H1 (cell line): ENCODE measurements around the gene GRXCR1. TPM values are rescaled to one million over a fixed set of nuclear protein-coding genes. Genes with fewer than 3 reads are reported as not detected.

Source experiments
- CTCF ChIA-PET: fragments of 300-600 bp; sonication (Branson Sonifier 250); formaldehyde crosslinking; loops from one replicate; lab custom pipeline; 2021; ENCODE audit not compliant: partially characterized antibody; lab: Charles Lee
- POLR2A ChIA-PET: fragments of 300-600 bp; sonication (Branson Sonifier 250); formaldehyde crosslinking; loops from one replicate; lab custom pipeline; 2021; ENCODE audit warnings: inconsistent platforms; ENCODE audit not compliant: partially characterized antibody; lab: Charles Lee
- DNase-seq, 2 experiments: peaks; one replicate each; pipeline versions ENCODE4 v3.0.0 to v3.0.0-alpha.2; 2010 to 2022; ENCODE audit warnings: low spot score in 2 of 2, low read depth in 1 of 2, mixed read lengths in 1 of 2
- FAIRE-seq: peaks from 2 replicates; lab custom pipeline; 2011; peaks lifted over from hg19 to GRCh38; lab: Jason Lieb, UNC
- H2AFZ ChIP-seq: 2 replicates; pipeline ENCODE4 v1.8.1; 2012; ENCODE audit warnings: low read length, inconsistent platforms
- H2AK5ac ChIP-seq: 2 replicates; pipeline ENCODE4 v1.6.1; 2013; ENCODE audit warnings: low read depth, low read length
- H2BK120ac ChIP-seq: replicated peaks from 2 replicates; pipeline ENCODE3; 2013; ENCODE audit warnings: low read depth, low read length, inconsistent platforms
- H2BK12ac ChIP-seq: 2 replicates; pipeline ENCODE4 v1.6.1; 2013; ENCODE audit warnings: low read depth, low read length
- H2BK15ac ChIP-seq: 2 replicates; pipeline ENCODE4 v1.6.1; 2013; ENCODE audit warnings: low read length
- H2BK20ac ChIP-seq: 2 replicates; pipeline ENCODE4 v1.6.1; 2013; ENCODE audit warnings: low read length
- H2BK5ac ChIP-seq: 2 replicates; pipeline ENCODE4 v1.6.1; 2013; ENCODE audit warnings: low read depth, low read length
- H3K14ac ChIP-seq: 2 replicates; pipeline ENCODE4 v1.6.1; 2013; ENCODE audit warnings: inconsistent platforms; ENCODE audit not compliant: insufficient read length
- H3K18ac ChIP-seq: 2 replicates; pipeline ENCODE4 v1.6.1; 2013; ENCODE audit warnings: low read length; ENCODE audit errors: extremely low read depth
- H3K23ac ChIP-seq: 2 replicates; pipeline ENCODE4 v1.6.1; 2013; ENCODE audit warnings: inconsistent platforms; ENCODE audit not compliant: insufficient read length
- H3K23me2 ChIP-seq: 2 replicates; pipeline ENCODE4 v1.6.1; 2013; ENCODE audit warnings: low read depth, low read length
- H3K27ac ChIP-seq: 2 replicates; pipeline ENCODE4 v1.6.1; 2011; ENCODE audit warnings: low read depth, low read length, inconsistent platforms
- H3K27me3 ChIP-seq, 4 experiments: replicated peaks in 1 of 4; 1 replicate in 1 of 4; 2 replicates in 3 of 4; pipeline versions ENCODE4 v1.6.1 to v1.8.1; 2011 to 2013; ENCODE audit warnings: low read length in 3 of 4, mild to moderate bottlenecking in 3 of 4, inconsistent platforms in 2 of 4, mixed read lengths in 2 of 4, moderate library complexity in 1 of 4; ENCODE audit not compliant: control insufficient read depth in 3 of 4, insufficient read depth in 3 of 4; ENCODE audit errors: extremely low read depth in 1 of 4
- H3K36me3 ChIP-seq, 4 experiments: 2 replicates each; pipeline versions ENCODE4 v1.6.1 to v1.8.1; 2011 to 2013; ENCODE audit warnings: mild to moderate bottlenecking in 4 of 4, low read length in 3 of 4, moderate library complexity in 2 of 4, control low read depth in 1 of 4, inconsistent platforms in 1 of 4; ENCODE audit not compliant: insufficient read depth in 4 of 4, control insufficient read depth in 2 of 4
- H3K4ac ChIP-seq: replicated peaks from 2 replicates; pipeline ENCODE3; 2013; ENCODE audit warnings: low read length, low read depth, mixed read lengths, inconsistent platforms; ENCODE audit not compliant: insufficient read length
- H3K4me1 ChIP-seq, 4 experiments: replicated peaks in 1 of 4; 1 replicate in 1 of 4; 2 replicates in 3 of 4; pipeline versions ENCODE4 v1.6.1 to v1.8.1; 2011 to 2013; ENCODE audit warnings: low read length in 3 of 4, inconsistent platforms in 2 of 4, mixed read lengths in 1 of 4; ENCODE audit not compliant: insufficient read depth in 4 of 4, control insufficient read depth in 3 of 4
- H3K4me2 ChIP-seq, 2 experiments: 2 replicates each; pipeline versions ENCODE4 v1.6.1 to v1.8.1; 2011 to 2013; ENCODE audit warnings: low read depth in 2 of 2, low read length in 2 of 2, control low read depth in 1 of 2, inconsistent platforms in 1 of 2, mild to moderate bottlenecking in 1 of 2; ENCODE audit not compliant: insufficient read depth in 1 of 2
- H3K4me3 ChIP-seq, 4 experiments: fragments of 200-600, 300-600 bp in 1 of 4; sonication (generic), shearing (Covaris generic), sonication (Bioruptor Twin) in 1 of 4; 2 replicates each; pipeline versions ENCODE4 v1.5.1 to v1.8.1; 2011 to 2016; ENCODE audit warnings: low read length in 4 of 4, low read depth in 3 of 4, control low read depth in 2 of 4, inconsistent platforms in 2 of 4, mild to moderate bottlenecking in 2 of 4, mixed read lengths in 1 of 4, moderate library complexity in 1 of 4; ENCODE audit not compliant: insufficient read depth in 2 of 4; ENCODE audit errors: extremely low read depth in 1 of 4
- H3K56ac ChIP-seq: replicated peaks from 2 replicates; pipeline ENCODE3; 2013; ENCODE audit warnings: low read depth, mild to moderate bottlenecking, mixed read lengths, low read length, inconsistent platforms; ENCODE audit not compliant: insufficient read length
- H3K79me1 ChIP-seq: 2 replicates; pipeline ENCODE4 v1.6.1; 2013; ENCODE audit warnings: low read depth, low read length, control low read depth
- H3K79me2 ChIP-seq, 2 experiments: 2 replicates each; pipeline versions ENCODE4 v1.6.1 to v1.8.1; 2012 to 2013; ENCODE audit warnings: low read length in 2 of 2, mild to moderate bottlenecking in 2 of 2, inconsistent platforms in 1 of 2; ENCODE audit not compliant: insufficient read depth in 2 of 2, control insufficient read depth in 1 of 2
- H3K9ac ChIP-seq, 4 experiments: replicated peaks in 1 of 4; 1 replicate in 1 of 4; 2 replicates in 3 of 4; pipeline versions ENCODE4 v1.6.1 to v1.8.1; 2011 to 2013; ENCODE audit warnings: low read depth in 3 of 4, low read length in 3 of 4, control low read depth in 2 of 4, mild to moderate bottlenecking in 2 of 4, moderate library complexity in 2 of 4, inconsistent platforms in 1 of 4; ENCODE audit errors: extremely low read depth in 1 of 4
- H3K9me3 ChIP-seq, 2 experiments: 2 replicates each; pipeline versions ENCODE4 v1.6.1 to v1.8.1; 2012 to 2013; ENCODE audit warnings: mild to moderate bottlenecking in 2 of 2, moderate library complexity in 2 of 2, control low read depth in 1 of 2, inconsistent platforms in 1 of 2, low read depth in 1 of 2, low read length in 1 of 2, mixed read lengths in 1 of 2; ENCODE audit not compliant: insufficient read depth in 2 of 2
- H4K20me1 ChIP-seq, 2 experiments: replicated peaks in 1 of 2; 2 replicates each; pipeline versions ENCODE3 to v1.8.1; 2011 to 2013; ENCODE audit warnings: inconsistent platforms in 2 of 2, low read length in 2 of 2, mild to moderate bottlenecking in 1 of 2; ENCODE audit not compliant: insufficient read depth in 2 of 2, control insufficient read depth in 1 of 2
- H4K5ac ChIP-seq: 2 replicates; pipeline ENCODE4 v1.6.1; 2013; ENCODE audit warnings: low read length, low read depth, mixed read lengths, inconsistent platforms; ENCODE audit not compliant: insufficient read length
- H4K8ac ChIP-seq: 2 replicates; pipeline ENCODE4 v1.8.0; 2013; ENCODE audit warnings: mild to moderate bottlenecking, moderate library complexity, low read length, inconsistent platforms; ENCODE audit not compliant: insufficient read depth; ENCODE audit errors: extremely low read depth
- H4K91ac ChIP-seq: replicated peaks from 2 replicates; pipeline ENCODE3; 2013; ENCODE audit warnings: low read length, mixed read lengths, inconsistent platforms; ENCODE audit not compliant: insufficient read length
- CHD1 ChIP-seq: IDR thresholded peaks from 2 replicates; pipeline ENCODE4 v1.6.1; 2012; ENCODE audit warnings: low read depth, low read length, improper control_type of control experiment
- CTBP2 ChIP-seq: IDR thresholded peaks from 2 replicates; pipeline ENCODE4 v1.7.0; 2011; ENCODE audit warnings: borderline replicate concordance, mild to moderate bottlenecking, moderate library complexity, mixed read lengths, low read length; ENCODE audit not compliant: insufficient read depth, insufficient read length
- MAX ChIP-seq: IDR thresholded peaks from 2 replicates; pipeline ENCODE4 v1.6.1; 2012; ENCODE audit warnings: inconsistent platforms
- NRF1 ChIP-seq: IDR thresholded peaks from 2 replicates; pipeline ENCODE4 v1.6.1; 2011; ENCODE audit warnings: mild to moderate bottlenecking, low read depth, low read length, improper control_type of control experiment
- SP2 ChIP-seq: IDR thresholded peaks from 2 replicates; pipeline ENCODE4 v1.6.1; 2012; ENCODE audit warnings: mild to moderate bottlenecking, low read length, inconsistent platforms
- WGBS, 2 experiments: shearing (Covaris generic) in 1 of 2; methylation state at CpG; one replicate each; pipeline versions ENCODE4 v1.1.6 to v1.1.7; 2013 to 2015; ENCODE audit warnings: low lambda C conversion rate in 2 of 2, mixed read lengths in 2 of 2, inconsistent platforms in 1 of 2, low coverage in 1 of 2, missing lambda C conversion rate in 1 of 2; ENCODE audit not compliant: insufficient replicate concordance in 2 of 2, insufficient coverage in 1 of 2, insufficient read length in 1 of 2; ENCODE audit errors: extremely low coverage in 1 of 2, missing lambda C conversion rate in 1 of 2; 5-methylcytosine and 5-hydroxymethylcytosine counted together
- polyA plus RNA-seq, 7 experiments: library from polyadenylated mRNA; depleted of rRNA in 3 of 7; stranded (reverse) in 5 of 7; unstranded in 2 of 7; fragments of >200 nt in 5 of 7; fragments of 200-250 nt in 2 of 7; gene quantifications; 1 replicate in 5 of 7; 2 replicates in 1 of 7; 4 replicates in 1 of 7; pipeline versions ENCODE4 v1.2.1 to v1.2.3, GENCODE V29; 2011 to 2013; ENCODE audit warnings: missing spikeins in 2 of 7, mixed read lengths in 2 of 7
- total RNA-seq: library from RNA; stranded (reverse); fragmentation: NEBNext Ultra II Directional; extraction: Animal tissue kit (Norgen Biotek cat#: 25700); gene quantifications from 2 replicates; pipeline ENCODE4 v1.2.1, GENCODE V29; 2021
- TF ChIP-seq, protein P1 (sequence below): IDR thresholded peaks from 2 replicates; pipeline ENCODE4 v1.6.1; 2012; ENCODE audit warnings: low read length, inconsistent platforms
- TF ChIP-seq, protein P2 (sequence below): IDR thresholded peaks from 2 replicates; pipeline ENCODE4 v1.6.1; 2012; ENCODE audit warnings: inconsistent platforms

The GRXCR1 gene
- total and polyA plus RNA-seq, 2 of the 8 experiments (the other 6 are each of a cell fraction or from before 2014, with no cell fraction given): not detected

DNA sequence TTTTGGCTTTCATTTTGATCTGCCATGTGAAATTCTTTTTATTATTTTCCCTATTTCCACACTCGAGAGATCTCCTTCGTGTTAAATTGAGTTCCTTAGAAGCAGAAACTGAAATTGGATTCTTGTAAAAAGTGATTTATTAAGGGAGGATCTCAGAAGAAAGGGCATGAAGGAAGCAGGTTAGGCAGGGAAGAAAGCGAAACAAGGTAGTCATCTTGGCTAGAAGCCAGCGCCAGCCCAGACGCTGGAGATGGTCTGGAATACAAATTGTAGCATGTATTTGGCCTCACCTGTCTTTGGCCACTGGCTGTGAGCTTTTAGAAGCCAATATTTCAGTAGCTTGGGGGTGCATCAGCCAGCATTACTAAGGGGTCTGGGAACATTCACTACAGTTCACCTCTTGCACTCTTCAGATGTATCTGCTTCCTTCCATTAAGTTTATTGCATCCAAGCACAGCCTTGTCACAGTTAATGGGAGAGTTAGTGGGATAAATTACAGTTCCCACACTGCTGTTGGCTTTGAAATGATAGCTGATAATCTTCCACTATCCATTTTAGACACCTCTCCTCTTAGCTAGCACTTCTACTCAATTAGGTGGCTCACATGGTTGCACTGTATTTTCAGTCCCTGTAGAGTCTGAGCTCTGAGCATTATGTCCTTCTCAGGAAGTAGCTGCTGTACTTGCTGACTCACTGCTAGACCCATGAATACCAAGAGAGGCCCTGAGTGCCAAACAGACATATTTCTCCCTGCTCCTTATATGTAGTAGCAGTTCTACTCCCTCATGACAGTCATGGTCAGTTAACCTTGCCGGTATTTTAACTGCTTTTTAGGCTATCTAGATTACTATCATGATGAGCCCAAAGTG, 14.6 kb downstream of the GRXCR1 start:
- no peaks in the 10 kb centered on the region for H3K23me2 ChIP-seq
- DNase-seq (no peak), FAIRE-seq (no peak)
- H3K79me1 ChIP-seq: no peaks in the 10 kb centered on the region
- no peak overlapping the region for H2BK20ac ChIP-seq
- no peaks in the 10 kb centered on the region for H3K36me3 ChIP-seq
- no peak overlapping the region for H2BK15ac ChIP-seq
- no peak overlapping the region for H2BK12ac ChIP-seq
- no peak overlapping the region for H3K9ac ChIP-seq
- no peak overlapping the region for H3K27ac ChIP-seq
- no peaks in the 10 kb centered on the region for H3K4me1 ChIP-seq
- H3K9me3 ChIP-seq: no peaks in the 10 kb centered on the region
- H3K23ac ChIP-seq: no peak overlapping the region
- no peak overlapping the region for H2BK120ac ChIP-seq
- no peak overlapping the region for H2BK5ac ChIP-seq
- H2AFZ ChIP-seq: 0 out of 2 replicates have a peak overlapping the region, but pooled peaks have one; percentile 1
- WGBS, 2 experiments: 92% methylated on average over 6 of the region's 6 CpGs; no CpG with 5 or more reads in 1 of the 2 experiments
- no peaks in the 10 kb centered on the region for H3K79me2 ChIP-seq
- CTCF ChIA-PET: interaction anchor here (0.6 kb wide), 1 partner anchor 1587 kb away, joined by 3 read pairs; no protein-coding TSS in a partner anchor
- H4K20me1 ChIP-seq: no peaks in the 10 kb centered on the region
- H3K4me3 ChIP-seq: no peak overlapping the region
- POLR2A ChIA-PET: no interaction called here
- no peak overlapping the region for H3K56ac ChIP-seq
- H3K27me3 ChIP-seq: peaks cover 0 to 3% (median 0%) of the 10 kb centered on the region in 4 experiments; a peak in 1 of 7 replicates
- no peak overlapping the region for H3K18ac ChIP-seq
- no peak overlapping the region for H4K5ac ChIP-seq
- H2AK5ac ChIP-seq: no peak overlapping the region
- TF ChIP-seq, protein P1, sequence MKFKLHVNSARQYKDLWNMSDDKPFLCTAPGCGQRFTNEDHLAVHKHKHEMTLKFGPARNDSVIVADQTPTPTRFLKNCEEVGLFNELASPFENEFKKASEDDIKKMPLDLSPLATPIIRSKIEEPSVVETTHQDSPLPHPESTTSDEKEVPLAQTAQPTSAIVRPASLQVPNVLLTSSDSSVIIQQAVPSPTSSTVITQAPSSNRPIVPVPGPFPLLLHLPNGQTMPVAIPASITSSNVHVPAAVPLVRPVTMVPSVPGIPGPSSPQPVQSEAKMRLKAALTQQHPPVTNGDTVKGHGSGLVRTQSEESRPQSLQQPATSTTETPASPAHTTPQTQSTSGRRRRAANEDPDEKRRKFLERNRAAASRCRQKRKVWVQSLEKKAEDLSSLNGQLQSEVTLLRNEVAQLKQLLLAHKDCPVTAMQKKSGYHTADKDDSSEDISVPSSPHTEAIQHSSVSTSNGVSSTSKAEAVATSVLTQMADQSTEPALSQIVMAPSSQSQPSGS: no peak
- TF ChIP-seq NRF1 (no peak), MAX (no peak), SP2 (no peak), CHD1 (no peak), CTBP2 (no peak)
- TF ChIP-seq, protein P2, sequence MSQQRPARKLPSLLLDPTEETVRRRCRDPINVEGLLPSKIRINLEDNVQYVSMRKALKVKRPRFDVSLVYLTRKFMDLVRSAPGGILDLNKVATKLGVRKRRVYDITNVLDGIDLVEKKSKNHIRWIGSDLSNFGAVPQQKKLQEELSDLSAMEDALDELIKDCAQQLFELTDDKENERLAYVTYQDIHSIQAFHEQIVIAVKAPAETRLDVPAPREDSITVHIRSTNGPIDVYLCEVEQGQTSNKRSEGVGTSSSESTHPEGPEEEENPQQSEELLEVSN: no peak
- H4K91ac ChIP-seq: no peak overlapping the region
- H3K14ac ChIP-seq: no peak overlapping the region
- H3K4ac ChIP-seq: no peak overlapping the region
- no peak overlapping the region for H4K8ac ChIP-seq
- no peak overlapping the region for H3K4me2 ChIP-seq
